ENCODE data around the gene TBPL1. TPM values are rescaled to one million over a fixed set of nuclear protein-coding genes. Genes with fewer than 3 reads are reported as not detected.
"Not testable (repeated sequence)": the region's sequence is repeated elsewhere in the genome, so short reads cannot be mapped to it uniquely, and the experiment has no call there.

The TBPL1 gene
- total RNA-seq, 1 donor from 2014 or later: 7.8 TPM

DNA sequence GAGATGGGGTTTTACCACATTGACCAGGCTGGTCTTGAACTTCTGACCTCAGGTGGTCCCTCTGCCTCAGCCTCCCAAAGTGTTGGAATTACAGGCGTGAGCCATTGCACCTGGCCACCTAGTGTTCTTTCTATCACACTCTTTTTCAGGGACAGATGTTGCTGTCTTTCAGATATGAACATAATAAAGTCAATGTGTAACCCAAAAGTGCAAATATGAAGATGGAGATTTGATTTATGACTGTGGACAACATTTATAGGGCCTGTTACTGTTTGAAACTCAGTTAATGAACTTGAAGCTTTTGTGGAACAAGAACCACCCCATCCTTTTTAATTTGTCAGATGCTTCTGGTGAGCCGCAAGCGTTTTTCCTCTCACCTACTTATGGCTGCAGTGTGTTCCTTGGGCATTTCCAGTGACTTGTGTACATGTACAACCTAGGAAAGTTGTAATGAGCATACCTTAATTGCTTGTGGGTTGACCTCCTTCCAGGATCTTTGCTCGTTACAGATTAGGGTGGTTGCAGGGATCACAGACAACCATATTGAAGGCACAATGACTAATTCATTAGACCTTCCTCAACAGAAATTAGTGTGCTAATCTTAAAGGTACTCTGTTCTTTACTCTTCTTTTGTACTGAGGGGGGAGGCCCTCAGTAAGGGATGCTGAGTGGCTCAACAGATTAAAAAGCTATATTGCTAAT is 6.8 kb downstream of the TBPL1 start:
- no peaks in the 10 kb centered on the region for H3K9me3 ChIP-seq (ENCODE audit: control insufficient read depth in 3 of 3, low read length in 3 of 3)
- no peak overlapping the region for H3K4me3 ChIP-seq (ENCODE audit: low read length in 3 of 3)
- H3K4me1 ChIP-seq (ENCODE audit: control insufficient read depth in 3 of 3, insufficient read depth in 3 of 3, low read length in 3 of 3): peaks cover 2 to 7% (median 5%) of the 10 kb centered on the region in 3 donors
- no peak overlapping the region for H3K27ac ChIP-seq (ENCODE audit: low read depth, low read length)
- no peaks in the 10 kb centered on the region for H3K36me3 ChIP-seq (ENCODE audit: control insufficient read depth in 3 of 3, insufficient read depth in 3 of 3, low read length in 3 of 3)
- H3K9ac ChIP-seq (ENCODE audit: low read depth in 1 of 3, low read length in 3 of 3): no peak overlapping the region
- no peaks in the 10 kb centered on the region for H3K27me3 ChIP-seq (ENCODE audit: control insufficient read depth in 3 of 3, insufficient read depth in 3 of 3, low read length in 3 of 3)

- Histone ChIP-seq H3K9ac (ENCODE audit: low read depth in 1 of 3, low read length in 3 of 3) (no peak overlapping the region), H3K27ac (ENCODE audit: low read depth, low read length) (no peak overlapping the region), H3K4me3 (ENCODE audit: low read length in 3 of 3) (no peak overlapping the region), H3K36me3 (ENCODE audit: control insufficient read depth in 3 of 3, insufficient read depth in 3 of 3, low read length in 3 of 3) (no peaks in the 10 kb centered on the region), H3K4me1 (ENCODE audit: control insufficient read depth in 3 of 3, insufficient read depth in 3 of 3, low read length in 3 of 3) (peaks cover 0 to 2% (median 2%) of the 10 kb centered on the region in 3 donors), H3K27me3 (ENCODE audit: control insufficient read depth in 3 of 3, insufficient read depth in 3 of 3, low read length in 3 of 3) (no peaks in the 10 kb centered on the region), H3K9me3 (ENCODE audit: control insufficient read depth in 3 of 3, low read length in 3 of 3) (no peaks in the 10 kb centered on the region)
Measured at GRCh38 chr6:133961831-133962230, 8.8 kb downstream of the TBPL1 start.

- Histone ChIP-seq H3K4me3 (ENCODE audit: low read length in 3 of 3) (no peak overlapping the region), H3K36me3 (ENCODE audit: control insufficient read depth in 3 of 3, insufficient read depth in 3 of 3, low read length in 3 of 3) (no peaks in the 10 kb centered on the region), H3K9ac (ENCODE audit: low read depth in 1 of 3, low read length in 3 of 3) (no peak overlapping the region), H3K27ac (ENCODE audit: low read depth, low read length) (no peak overlapping the region), H3K9me3 (ENCODE audit: control insufficient read depth in 3 of 3, low read length in 3 of 3) (no peaks in the 10 kb centered on the region), H3K4me1 (ENCODE audit: control insufficient read depth in 3 of 3, insufficient read depth in 3 of 3, low read length in 3 of 3) (peaks cover 0 to 2% (median 0%) of the 10 kb centered on the region in 3 donors), H3K27me3 (ENCODE audit: control insufficient read depth in 3 of 3, insufficient read depth in 3 of 3, low read length in 3 of 3) (no peaks in the 10 kb centered on the region)
Measured at GRCh38 chr6:133964052-133964451, 11.0 kb downstream of the TBPL1 start.

- Histone ChIP-seq H3K27me3 (ENCODE audit: control insufficient read depth in 3 of 3, insufficient read depth in 3 of 3, low read length in 3 of 3) (no peaks in the 10 kb centered on the region), H3K27ac (ENCODE audit: low read depth, low read length) (no peak overlapping the region), H3K9ac (ENCODE audit: low read depth in 1 of 3, low read length in 3 of 3) (no peak overlapping the region), H3K4me3 (ENCODE audit: low read length in 3 of 3) (no peak overlapping the region), H3K36me3 (ENCODE audit: control insufficient read depth in 3 of 3, insufficient read depth in 3 of 3, low read length in 3 of 3) (no peaks in the 10 kb centered on the region), H3K9me3 (ENCODE audit: control insufficient read depth in 3 of 3, low read length in 3 of 3) (no peaks in the 10 kb centered on the region), H3K4me1 (ENCODE audit: control insufficient read depth in 3 of 3, insufficient read depth in 3 of 3, low read length in 3 of 3) (peaks cover 0 to 2% (median 0%) of the 10 kb centered on the region in 3 donors)
Measured at GRCh38 chr6:133964702-133965101, 11.7 kb downstream of the TBPL1 start.

- H3K4me1 ChIP-seq (ENCODE audit: control insufficient read depth in 3 of 3, insufficient read depth in 3 of 3, low read length in 3 of 3): no peaks in the 10 kb centered on the region
- H3K36me3 ChIP-seq (ENCODE audit: control insufficient read depth in 3 of 3, insufficient read depth in 3 of 3, low read length in 3 of 3): no peaks in the 10 kb centered on the region
- no peak overlapping the region for H3K9ac ChIP-seq (ENCODE audit: low read depth in 1 of 3, low read length in 3 of 3)
Measured at GRCh38 chr6:133965817-133966360, 12.9 kb downstream of the TBPL1 start.

DNA sequence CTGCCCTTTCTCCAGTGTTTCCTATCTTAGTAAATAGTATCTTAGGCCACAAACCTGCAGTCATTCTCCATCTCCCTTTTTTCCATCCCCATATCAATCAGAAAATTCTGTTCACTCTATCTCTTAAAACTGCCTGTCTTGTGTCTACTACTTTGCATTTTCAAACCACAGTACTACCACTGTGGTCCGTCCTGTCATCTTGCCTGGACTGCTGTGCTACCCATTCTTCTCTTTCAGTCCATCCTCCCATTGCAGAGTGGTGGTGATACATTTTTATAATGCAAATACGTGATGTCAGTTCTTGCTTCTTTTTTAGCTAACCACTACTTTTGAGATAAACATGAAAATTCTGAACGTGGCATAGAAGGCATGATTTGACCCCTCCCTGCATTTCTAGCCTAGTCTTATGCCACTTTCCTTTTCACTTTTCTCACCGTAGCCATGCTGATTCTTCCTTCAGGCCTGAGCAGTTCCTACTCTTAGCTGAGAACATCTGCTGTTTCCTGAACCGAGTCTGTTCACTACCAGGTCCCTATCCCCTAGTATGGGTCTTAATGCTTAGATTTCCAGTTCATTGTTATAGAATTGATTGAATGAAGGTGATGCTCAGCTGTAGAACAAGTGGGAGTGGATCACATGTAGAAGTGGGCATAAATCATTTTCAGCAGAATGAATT is 13.8 kb downstream of the TBPL1 start:
- Histone ChIP-seq H3K27me3 (ENCODE audit: control insufficient read depth in 3 of 3, insufficient read depth in 3 of 3, low read length in 3 of 3) (no peaks in the 10 kb centered on the region), H3K4me1 (ENCODE audit: control insufficient read depth in 3 of 3, insufficient read depth in 3 of 3, low read length in 3 of 3) (no peaks in the 10 kb centered on the region), H3K27ac (ENCODE audit: low read depth, low read length) (no peak overlapping the region), H3K9me3 (ENCODE audit: control insufficient read depth in 3 of 3, low read length in 3 of 3) (no peaks in the 10 kb centered on the region), H3K4me3 (ENCODE audit: low read length in 3 of 3) (no peak overlapping the region), H3K36me3 (ENCODE audit: control insufficient read depth in 3 of 3, insufficient read depth in 3 of 3, low read length in 3 of 3) (no peaks in the 10 kb centered on the region), H3K9ac (ENCODE audit: low read depth in 1 of 3, low read length in 3 of 3) (no peak overlapping the region)

More at GRCh38 chr6:133965817-133966360, 12.9 kb downstream of the TBPL1 start:
- H3K9me3 ChIP-seq (ENCODE audit: control insufficient read depth in 3 of 3, low read length in 3 of 3): no peaks in the 10 kb centered on the region
- no peaks in the 10 kb centered on the region for H3K27me3 ChIP-seq (ENCODE audit: control insufficient read depth in 3 of 3, insufficient read depth in 3 of 3, low read length in 3 of 3)
- no peak overlapping the region for H3K27ac ChIP-seq (ENCODE audit: low read depth, low read length)
- H3K4me3 ChIP-seq (ENCODE audit: low read length in 3 of 3): no peak overlapping the region

DNA sequence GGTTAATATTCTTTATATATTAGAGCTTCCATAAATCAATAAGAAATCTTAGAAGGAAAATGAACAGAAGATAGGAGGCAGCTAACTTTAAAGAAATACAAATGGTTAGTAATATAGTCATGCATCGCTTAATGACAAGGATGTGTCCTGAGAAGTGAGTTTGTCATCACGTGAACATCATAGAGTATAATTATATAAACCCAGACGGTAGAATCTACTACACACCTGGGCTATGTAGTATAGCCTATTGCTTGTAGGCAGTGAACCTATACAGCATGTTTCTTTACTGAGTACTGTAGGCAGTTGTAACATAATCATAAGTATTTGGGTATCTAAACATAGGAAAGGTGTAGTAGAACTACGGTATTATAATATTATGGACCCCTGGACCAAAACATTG is 14.3 kb downstream of the TBPL1 start:
- H3K27ac ChIP-seq (ENCODE audit: low read depth, low read length): no peak overlapping the region
- H3K9ac ChIP-seq (ENCODE audit: low read depth in 1 of 3, low read length in 3 of 3): no peak overlapping the region
- H3K9me3 ChIP-seq (ENCODE audit: control insufficient read depth in 3 of 3, low read length in 3 of 3): no peaks in the 10 kb centered on the region
- no peaks in the 10 kb centered on the region for H3K27me3 ChIP-seq (ENCODE audit: control insufficient read depth in 3 of 3, insufficient read depth in 3 of 3, low read length in 3 of 3)
- no peak overlapping the region for H3K4me3 ChIP-seq (ENCODE audit: low read length in 3 of 3)
- H3K36me3 ChIP-seq (ENCODE audit: control insufficient read depth in 3 of 3, insufficient read depth in 3 of 3, low read length in 3 of 3): no peaks in the 10 kb centered on the region
- H3K4me1 ChIP-seq (ENCODE audit: control insufficient read depth in 3 of 3, insufficient read depth in 3 of 3, low read length in 3 of 3): no peaks in the 10 kb centered on the region

GRCh38 chr6:133967835-133968234 is 14.8 kb downstream of the TBPL1 start:
- H3K27ac ChIP-seq (ENCODE audit: low read depth, low read length); H3K4me3 ChIP-seq (ENCODE audit: low read length in 3 of 3); H3K9ac ChIP-seq (ENCODE audit: low read depth in 1 of 3, low read length in 3 of 3); H3K27me3 ChIP-seq (ENCODE audit: control insufficient read depth in 3 of 3, insufficient read depth in 3 of 3, low read length in 3 of 3); H3K9me3 ChIP-seq (ENCODE audit: control insufficient read depth in 3 of 3, low read length in 3 of 3); H3K4me1 ChIP-seq (ENCODE audit: control insufficient read depth in 3 of 3, insufficient read depth in 3 of 3, low read length in 3 of 3); H3K36me3 ChIP-seq (ENCODE audit: control insufficient read depth in 3 of 3, insufficient read depth in 3 of 3, low read length in 3 of 3): not testable (repeated sequence)

DNA sequence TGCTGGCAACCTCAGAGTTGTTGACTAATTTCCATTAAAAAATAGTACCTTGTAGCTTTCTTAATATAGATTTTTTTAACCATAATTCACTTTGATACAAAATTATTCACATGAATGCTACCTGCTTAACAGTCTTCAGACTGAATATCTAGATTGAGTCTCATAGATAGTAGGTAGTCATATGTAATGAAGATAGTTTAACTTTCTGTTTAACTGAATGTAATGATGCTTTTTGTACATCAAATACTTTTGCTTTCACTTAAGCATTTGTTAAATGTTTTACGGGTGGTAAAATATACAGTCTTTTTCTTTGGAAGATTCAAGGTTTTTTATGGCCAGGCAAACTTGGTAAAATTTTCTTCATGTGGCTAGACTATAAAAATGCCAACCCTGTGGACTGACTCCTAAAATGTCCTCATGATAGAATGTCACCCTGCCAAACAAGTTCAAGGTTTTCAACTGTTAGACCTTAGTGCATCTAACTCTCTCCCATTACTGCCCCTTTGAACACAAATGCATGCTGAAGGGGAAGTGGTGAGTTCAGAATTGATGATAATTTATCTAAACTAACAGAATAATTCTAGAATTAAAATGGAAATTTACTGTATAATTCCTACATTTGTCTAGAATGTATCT is 16.4 kb downstream of the TBPL1 start:
- H3K4me1 ChIP-seq (ENCODE audit: control insufficient read depth in 3 of 3, insufficient read depth in 3 of 3, low read length in 3 of 3): no peaks in the 10 kb centered on the region

DNA sequence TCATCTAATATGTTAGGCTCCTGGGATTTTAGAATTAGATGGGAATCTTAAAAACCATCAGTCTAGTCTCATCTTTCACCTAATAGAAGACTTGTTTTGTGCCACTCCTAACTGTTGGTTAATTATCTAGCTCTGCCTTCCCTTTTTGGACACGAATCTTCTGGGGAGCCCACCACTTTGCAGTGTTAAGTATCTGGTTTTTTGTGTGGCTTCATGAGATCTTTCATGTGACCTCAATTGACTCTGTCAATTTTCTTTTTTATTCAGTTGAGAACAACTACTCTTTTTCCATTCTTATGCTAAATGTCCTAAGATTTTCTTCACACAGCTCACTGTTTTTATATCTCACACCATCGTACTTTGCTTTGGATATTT is 16.9 kb downstream of the TBPL1 start:
- Histone ChIP-seq H3K36me3 (ENCODE audit: control insufficient read depth in 3 of 3, insufficient read depth in 3 of 3, low read length in 3 of 3) (no peaks in the 10 kb centered on the region), H3K9ac (ENCODE audit: low read depth in 1 of 3, low read length in 3 of 3) (no peak overlapping the region), H3K27me3 (ENCODE audit: control insufficient read depth in 3 of 3, insufficient read depth in 3 of 3, low read length in 3 of 3) (no peaks in the 10 kb centered on the region), H3K4me1 (ENCODE audit: control insufficient read depth in 3 of 3, insufficient read depth in 3 of 3, low read length in 3 of 3) (no peaks in the 10 kb centered on the region), H3K9me3 (ENCODE audit: control insufficient read depth in 3 of 3, low read length in 3 of 3) (no peaks in the 10 kb centered on the region), H3K27ac (ENCODE audit: low read depth, low read length) (no peak overlapping the region), H3K4me3 (ENCODE audit: low read length in 3 of 3) (no peak overlapping the region)

More for the DNA sequence above, 16.4 kb downstream of the TBPL1 start:
- H3K9ac ChIP-seq (ENCODE audit: low read depth in 1 of 3, low read length in 3 of 3): no peak overlapping the region
- no peaks in the 10 kb centered on the region for H3K9me3 ChIP-seq (ENCODE audit: control insufficient read depth in 3 of 3, low read length in 3 of 3)
- no peak overlapping the region for H3K27ac ChIP-seq (ENCODE audit: low read depth, low read length)
- no peak overlapping the region for H3K4me3 ChIP-seq (ENCODE audit: low read length in 3 of 3)
- H3K36me3 ChIP-seq (ENCODE audit: control insufficient read depth in 3 of 3, insufficient read depth in 3 of 3, low read length in 3 of 3): no peaks in the 10 kb centered on the region
- H3K27me3 ChIP-seq (ENCODE audit: control insufficient read depth in 3 of 3, insufficient read depth in 3 of 3, low read length in 3 of 3): no peaks in the 10 kb centered on the region

Data from skeletal muscle tissue (tissue), 4 donors.